Adipose tissue (tissue), 3 donors: ENCODE measurements around the gene KRTAP5-6. TPM values are rescaled to one million over a fixed set of nuclear protein-coding genes. Genes with fewer than 3 reads are reported as not detected.

ENCODE experiments used
- H3K27ac ChIP-seq: one replicate; pipeline ENCODE4 v1.5.1; 2013; ENCODE audit warnings: low read depth, low read length
- WGBS, 3 donors: extraction: QIAGEN DNeasy Blood & Tissue Kit; methylation state at CpG; one replicate each; pipeline ENCODE4 v1.1.7; 2013; 5-methylcytosine and 5-hydroxymethylcytosine counted together
- polyA plus RNA-seq, 3 donors: library from polyadenylated mRNA; stranded (reverse); fragments of 200-250 nt; gene quantifications; one replicate each; pipeline ENCODE4 v1.2.3, GENCODE V29; 2013
- donor health status: healthy with polysubstance abuse.
- donor health status: Bipolar disorder and iron deficiency.
- donor health status: healthy.

Gene KRTAP5-6
- polyA plus RNA-seq, 3 donors, result not detected

GRCh38 chr11:1719781-1720180 lies 22.8 kb downstream of the KRTAP5-6 start:
- no peak overlapping the region for H3K27ac ChIP-seq
- WGBS, 3 donors, result 71 to 84% (median 84%) methylated on average over 8 of the region's 8 CpGs

- 51 to 68% (median 67%) methylated on average over 11 of the region's 11 CpGs for WGBS, 3 donors
These were observed 30.2 kb downstream of the KRTAP5-6 start for GRCh38 chr11:1727096-1727690.

GRCh38 chr11:1727861-1728260 lies 30.9 kb downstream of the KRTAP5-6 start:
- WGBS, 3 donors, result 70 to 79% (median 76%) methylated on average over 9 of the region's 9 CpGs
- H3K27ac ChIP-seq, result no peak overlapping the region

More at GRCh38 chr11:1727096-1727690, 30.2 kb downstream of the KRTAP5-6 start:
- no peak overlapping the region for H3K27ac ChIP-seq

DNA sequence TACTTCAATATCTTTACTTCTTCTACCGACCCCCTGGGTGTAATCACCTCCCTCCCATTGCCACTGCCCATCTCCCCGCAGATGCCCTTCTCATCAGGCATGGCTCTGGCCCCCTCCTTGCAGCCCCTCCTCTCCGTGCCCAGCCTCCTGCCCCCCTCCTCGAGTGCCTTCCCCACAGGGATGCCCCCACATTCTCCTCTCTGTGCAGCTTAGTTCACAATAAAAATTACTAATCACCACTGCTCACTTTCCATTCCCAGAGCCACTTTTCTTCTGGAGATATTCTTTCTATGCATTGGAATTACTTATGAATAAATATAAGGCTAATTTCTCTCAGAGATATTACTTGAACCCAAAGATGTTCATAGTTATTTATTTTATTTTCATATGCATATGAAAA lies 31.3 kb downstream of the KRTAP5-6 start:
- WGBS, 3 donors, result 59 to 71% (median 61%) methylated on average over 4 of the region's 4 CpGs
- H3K27ac ChIP-seq, result no peak overlapping the region

DNA sequence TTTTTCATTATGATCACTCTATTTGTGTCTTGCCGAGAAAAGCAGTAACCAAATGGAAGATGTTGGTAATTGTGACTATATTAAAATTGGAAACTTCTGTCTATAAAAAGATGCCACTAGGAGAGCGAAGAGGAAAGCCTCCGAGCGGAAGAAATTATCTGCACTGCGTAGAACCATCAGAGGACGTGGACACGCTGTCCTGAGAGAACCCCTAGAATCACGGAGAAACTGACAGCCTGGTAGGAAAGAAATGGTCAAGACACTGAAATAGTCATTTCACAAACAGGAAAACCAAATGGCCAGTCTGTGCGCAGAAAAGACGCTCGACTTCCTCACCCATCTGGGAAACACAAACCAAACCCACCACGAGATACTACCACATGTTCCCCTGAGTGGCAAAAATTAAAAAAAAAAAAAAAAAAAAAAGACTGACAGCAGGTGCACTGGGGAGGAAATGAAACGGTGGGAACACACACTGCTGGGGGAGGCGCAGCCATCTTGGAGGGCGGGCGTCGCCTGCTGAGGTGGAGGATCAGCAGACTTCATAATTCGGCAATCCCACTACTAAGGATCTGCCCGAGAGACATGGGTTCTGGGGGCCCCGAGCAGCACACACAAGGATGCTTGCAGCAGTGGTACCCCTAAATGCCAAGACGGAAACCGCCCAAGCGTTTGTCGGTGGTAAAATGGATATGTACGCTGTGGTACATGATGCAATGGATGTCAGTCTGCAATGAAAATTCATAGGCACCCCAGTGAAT lies 32.1 kb downstream of the KRTAP5-6 start:
- WGBS, 3 donors, result 66 to 75% (median 71%) methylated on average over 25 of the region's 25 CpGs
- no peak overlapping the region for H3K27ac ChIP-seq

GRCh38 chr11:1729692-1730011 lies 32.7 kb downstream of the KRTAP5-6 start:
- H3K27ac ChIP-seq, result no peak overlapping the region
- WGBS, 3 donors, result 61 to 71% (median 63%) methylated on average over 9 of the region's 9 CpGs

DNA sequence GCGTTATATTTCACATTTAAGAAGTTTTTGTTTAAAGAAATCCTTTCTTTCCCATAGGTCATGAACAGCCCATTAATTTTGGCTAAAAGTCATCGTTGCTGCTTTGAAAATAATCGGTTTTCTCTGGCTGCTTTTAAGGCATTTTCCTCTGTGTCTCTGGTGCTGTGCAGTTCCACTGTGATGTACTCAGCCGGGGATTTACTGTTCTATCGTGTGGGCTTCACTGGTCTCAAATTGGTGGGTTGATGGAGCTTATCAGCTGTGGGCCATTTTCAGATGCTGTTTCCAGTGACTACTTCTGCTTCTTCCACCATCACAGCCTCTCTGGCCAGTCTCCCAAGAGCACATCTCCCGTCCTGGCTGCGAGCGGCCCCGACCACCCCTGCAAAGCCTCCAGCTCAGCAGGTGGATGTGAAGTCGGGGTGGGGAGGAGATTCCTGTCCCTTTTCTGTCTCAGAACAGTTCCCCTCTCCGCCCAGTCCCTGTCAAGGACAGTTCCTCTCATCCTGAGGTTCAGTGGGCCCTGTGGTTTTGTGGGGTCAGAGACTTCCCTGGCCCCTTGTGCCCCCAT lies 33.1 kb downstream of the KRTAP5-6 start:
- 47 to 55% (median 52%) methylated on average over 11 of the region's 11 CpGs for WGBS, 3 donors
- H3K27ac ChIP-seq, result no peak overlapping the region

DNA sequence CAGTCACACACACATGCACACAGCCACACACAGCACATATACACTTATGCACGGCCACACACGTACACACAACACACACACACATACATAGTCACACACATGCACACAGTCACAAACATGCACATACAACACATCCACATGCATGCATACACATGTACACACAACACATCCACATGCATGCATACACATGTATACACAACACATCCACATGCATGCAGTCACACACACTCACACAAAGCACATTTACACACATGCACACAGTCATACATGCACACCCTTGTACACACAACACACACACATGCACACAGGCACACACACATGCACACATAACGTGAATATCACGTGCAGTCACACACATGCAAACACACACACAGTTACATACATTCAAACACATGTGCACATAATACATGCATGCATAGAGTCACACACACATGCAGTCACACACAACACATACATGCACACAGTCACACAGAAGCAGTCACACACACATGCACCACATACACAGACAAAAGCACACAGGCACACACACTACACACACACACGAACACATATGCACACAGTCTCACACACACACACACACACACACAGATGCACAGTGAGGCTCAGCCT lies 34.6 kb downstream of the KRTAP5-6 start:
- 84 to 90% (median 89%) methylated on average over 5 of the region's 5 CpGs for WGBS, 3 donors
- H3K27ac ChIP-seq, result no peak overlapping the region

GRCh38 chr11:1732418-1733008 lies 35.5 kb downstream of the KRTAP5-6 start:
- no peak overlapping the region for H3K27ac ChIP-seq
- 22 to 57% (median 43%) methylated on average over 13 of the region's 13 CpGs for WGBS, 3 donors

- WGBS, 3 donors, result 50 to 77% (median 77%) methylated on average over 14 of the region's 14 CpGs
- H3K27ac ChIP-seq, result no peak overlapping the region
These were observed 36.2 kb downstream of the KRTAP5-6 start for GRCh38 chr11:1733009-1733715.

DNA sequence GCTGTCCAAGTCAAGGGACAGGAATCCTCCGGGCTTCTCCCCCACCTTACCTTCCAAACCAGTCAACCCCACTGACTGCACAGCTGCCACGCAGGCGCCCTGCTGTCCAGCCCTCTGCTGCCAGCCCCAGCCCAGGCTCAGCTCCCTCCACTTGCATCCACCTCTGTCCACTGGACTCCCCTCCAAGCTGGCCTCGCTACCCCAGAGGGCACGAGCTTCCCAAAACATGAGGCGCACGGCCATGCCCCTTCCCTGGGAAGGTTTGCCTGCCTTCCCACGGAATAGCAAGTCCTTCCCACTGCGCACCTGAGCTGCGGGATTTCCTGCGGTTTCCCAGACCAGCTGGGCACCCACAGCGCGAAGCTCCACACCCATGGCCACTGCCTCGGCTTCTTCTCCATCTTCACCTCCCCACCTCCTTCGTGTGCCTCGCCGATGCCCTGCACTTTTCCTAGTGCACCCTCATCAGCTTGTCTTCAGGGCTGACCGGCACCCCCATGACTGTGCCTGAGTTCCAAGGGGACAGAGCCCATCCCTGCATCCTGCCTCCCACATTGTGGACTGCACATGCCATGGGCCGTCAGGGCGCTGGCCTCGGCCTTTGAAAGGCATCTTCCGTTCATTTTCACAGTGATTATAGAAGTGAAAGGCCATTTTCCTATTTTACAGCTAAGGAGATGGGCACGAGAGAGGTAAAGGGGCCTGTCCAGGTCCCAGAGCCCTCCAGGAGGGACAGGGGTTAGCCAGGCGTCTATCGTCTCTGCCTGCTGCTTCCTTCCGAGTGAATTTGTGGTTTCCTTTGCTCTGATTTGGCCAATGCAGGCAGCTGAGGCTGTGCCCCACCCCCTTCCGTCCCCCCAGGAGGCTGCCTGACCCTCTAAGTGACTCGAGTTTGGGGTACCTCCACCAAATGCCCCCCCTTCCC lies 37.0 kb downstream of the KRTAP5-6 start:
- H3K27ac ChIP-seq, result no peak overlapping the region
- 65 to 75% (median 68%) methylated on average over 28 of the region's 28 CpGs for WGBS, 3 donors

- 42 to 63% (median 50%) methylated on average over 10 of the region's 10 CpGs for WGBS, 3 donors
- no peak overlapping the region for H3K27ac ChIP-seq
These were observed 37.7 kb downstream of the KRTAP5-6 start for GRCh38 chr11:1734641-1735081.

- 73 to 77% (median 77%) methylated on average over 16 of the region's 16 CpGs for WGBS, 3 donors
- H3K27ac ChIP-seq, result no peak overlapping the region
These were observed 38.3 kb downstream of the KRTAP5-6 start for GRCh38 chr11:1735271-1735670.

DNA sequence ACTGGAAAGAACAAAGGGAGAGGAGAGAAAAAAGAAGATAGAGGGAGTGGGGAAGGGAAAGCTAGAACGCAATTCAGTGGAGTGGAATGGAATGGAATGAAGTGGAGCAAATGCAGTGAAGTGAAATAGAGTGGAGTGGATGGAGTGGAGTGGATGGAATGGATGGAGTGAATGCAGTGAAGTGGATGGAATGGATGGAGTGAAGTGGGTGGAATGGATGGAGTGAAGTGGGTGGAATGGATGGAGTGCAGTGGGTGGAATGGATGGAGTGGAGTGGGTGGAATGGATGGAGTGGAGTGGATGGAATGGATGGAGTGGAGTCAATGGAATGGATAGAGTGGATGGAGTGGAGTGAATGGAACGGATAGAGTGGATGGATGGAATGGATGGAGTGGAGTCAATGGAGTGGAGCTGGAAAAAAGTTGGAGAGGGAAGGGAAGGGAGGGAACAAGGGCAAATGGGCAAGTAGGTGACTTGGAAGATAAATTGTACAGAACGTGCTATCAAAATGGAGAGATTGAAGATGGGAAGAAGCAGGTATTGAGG lies 39.5 kb downstream of the KRTAP5-6 start:
- 62 to 72% (median 72%) methylated on average over 3 of the region's 3 CpGs for WGBS, 3 donors
- no peak overlapping the region for H3K27ac ChIP-seq

- 76 to 84% (median 80%) methylated on average over 6 of the region's 6 CpGs for WGBS, 3 donors
- no peak overlapping the region for H3K27ac ChIP-seq
These were observed 40.2 kb downstream of the KRTAP5-6 start for GRCh38 chr11:1737080-1737757.

GRCh38 chr11:1738380-1738779 lies 41.4 kb downstream of the KRTAP5-6 start:
- 83 to 94% (median 92%) methylated on average over 10 of the region's 10 CpGs for WGBS, 3 donors

DNA sequence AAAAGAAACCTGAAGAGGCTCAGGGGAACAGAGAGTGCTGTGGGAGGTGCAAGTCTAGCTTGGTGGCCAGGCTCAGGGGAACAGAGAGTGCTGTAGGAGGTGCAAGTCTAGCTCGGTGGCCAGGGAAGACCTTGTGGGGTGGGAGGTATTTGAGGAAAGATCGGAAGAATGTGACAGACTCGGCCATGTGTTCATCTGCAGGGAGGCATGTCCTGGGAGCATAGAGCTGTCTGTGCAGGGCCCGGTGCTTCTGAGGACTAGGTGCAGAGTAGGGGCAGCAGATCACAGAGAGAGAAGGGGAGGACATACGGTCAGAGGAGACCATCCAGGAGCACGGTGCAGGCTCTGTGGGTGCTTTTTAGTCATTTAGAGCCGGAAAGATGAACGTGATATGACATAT lies 42.6 kb downstream of the KRTAP5-6 start:
- no peak overlapping the region for H3K27ac ChIP-seq
- WGBS, 3 donors, result 68 to 77% (median 77%) methylated on average over 8 of the region's 8 CpGs

More at GRCh38 chr11:1738380-1738779, 41.4 kb downstream of the KRTAP5-6 start:
- H3K27ac ChIP-seq, result no peak overlapping the region
